ENCODE results near the gene RDH13.

DNA sequence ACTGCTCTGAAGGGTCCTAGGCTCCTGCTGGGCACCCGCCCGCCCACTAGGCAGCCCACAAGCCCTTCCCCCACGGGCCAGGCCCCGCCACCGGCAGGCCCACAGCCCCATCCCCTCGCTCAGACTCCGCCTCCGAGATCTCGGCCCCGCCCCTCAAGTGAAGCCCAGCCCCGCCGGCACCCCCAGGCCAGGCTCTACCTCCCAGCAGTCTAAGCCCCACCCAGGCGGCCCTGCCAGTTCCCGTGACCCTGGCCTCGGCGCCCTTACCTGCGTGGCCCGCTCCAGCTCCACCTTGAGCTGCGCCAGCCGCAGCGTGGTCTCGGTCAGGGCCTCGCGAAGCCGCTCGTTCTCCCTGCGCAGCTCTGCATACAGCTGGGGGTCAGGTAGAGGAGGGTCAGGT lies 29.0 kb upstream of the RDH13 start:
- TF ChIP-seq, protein P1, sequence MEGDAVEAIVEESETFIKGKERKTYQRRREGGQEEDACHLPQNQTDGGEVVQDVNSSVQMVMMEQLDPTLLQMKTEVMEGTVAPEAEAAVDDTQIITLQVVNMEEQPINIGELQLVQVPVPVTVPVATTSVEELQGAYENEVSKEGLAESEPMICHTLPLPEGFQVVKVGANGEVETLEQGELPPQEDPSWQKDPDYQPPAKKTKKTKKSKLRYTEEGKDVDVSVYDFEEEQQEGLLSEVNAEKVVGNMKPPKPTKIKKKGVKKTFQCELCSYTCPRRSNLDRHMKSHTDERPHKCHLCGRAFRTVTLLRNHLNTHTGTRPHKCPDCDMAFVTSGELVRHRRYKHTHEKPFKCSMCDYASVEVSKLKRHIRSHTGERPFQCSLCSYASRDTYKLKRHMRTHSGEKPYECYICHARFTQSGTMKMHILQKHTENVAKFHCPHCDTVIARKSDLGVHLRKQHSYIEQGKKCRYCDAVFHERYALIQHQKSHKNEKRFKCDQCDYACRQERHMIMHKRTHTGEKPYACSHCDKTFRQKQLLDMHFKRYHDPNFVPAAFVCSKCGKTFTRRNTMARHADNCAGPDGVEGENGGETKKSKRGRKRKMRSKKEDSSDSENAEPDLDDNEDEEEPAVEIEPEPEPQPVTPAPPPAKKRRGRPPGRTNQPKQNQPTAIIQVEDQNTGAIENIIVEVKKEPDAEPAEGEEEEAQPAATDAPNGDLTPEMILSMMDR (IDR thresholded peaks at IDR 0.05), result no peak
- TF ChIP-seq POLR2A (IDR thresholded peaks at IDR 0.05) (no peak), POLR2AphosphoS5 (IDR thresholded peaks at IDR 0.05) (no peak)
